GM06990 (cell line): Measurements from ENCODE around the gene ERVK3-1.

ENCODE experiments used
- DNase-seq: peaks from one replicate; pipeline ENCODE4 v3.0.0-alpha.2; 2011; ENCODE audit not compliant: insufficient read length; ENCODE audit errors: extremely low read depth
- H3K27me3 ChIP-seq: replicated peaks from 2 replicates; pipeline ENCODE4 v1.6.0; 2011; ENCODE audit warnings: low read length; ENCODE audit not compliant: control insufficient read depth, insufficient read depth
- H3K36me3 ChIP-seq: 2 replicates; pipeline ENCODE4 v1.5.1; 2011; ENCODE audit warnings: low read length; ENCODE audit not compliant: control insufficient read depth, insufficient read depth
- H3K4me3 ChIP-seq: replicated peaks from 2 replicates; pipeline ENCODE4 v1.5.1; 2011; ENCODE audit warnings: low read depth, mild to moderate bottlenecking, control low read depth, low read length
- CTCF ChIP-seq: IDR thresholded peaks from 2 replicates; pipeline ENCODE4 v1.5.1; 2011; ENCODE audit warnings: low read length, control low read depth, mild to moderate bottlenecking, inconsistent platforms; ENCODE audit not compliant: insufficient read depth, poor library complexity, severe bottlenecking

The ERVK3-1 gene

GRCh38 chr19:58353717-58354477 is 48.7 kb downstream of the ERVK3-1 start:
- DNase-seq: no peak
- no peaks in the 10 kb centered on the region for H3K27me3 ChIP-seq
- no peak for TF ChIP-seq CTCF
- no peak overlapping the region for H3K4me3 ChIP-seq
- peaks cover 2% of the 10 kb centered on the region for H3K36me3 ChIP-seq

GRCh38 chr19:58354478-58355030 is 49.4 kb downstream of the ERVK3-1 start:
- TF ChIP-seq CTCF: no peak
- DNase-seq: no peak
- Histone ChIP-seq H3K27me3 (no peaks in the 10 kb centered on the region), H3K36me3 (peaks cover 2% of the 10 kb centered on the region), H3K4me3 (no peak overlapping the region)

- TF ChIP-seq CTCF: no peak
- Histone ChIP-seq H3K36me3 (peaks cover 2% of the 10 kb centered on the region), H3K27me3 (no peaks in the 10 kb centered on the region), H3K4me3 (no peak overlapping the region)
- no peak for DNase-seq
Observed at GRCh38 chr19:58355215-58355796, 50.1 kb downstream of the ERVK3-1 start.

GRCh38 chr19:58355908-58356765 is 51.0 kb downstream of the ERVK3-1 start:
- TF ChIP-seq CTCF: no peak
- peak; percentile 58 for DNase-seq
- H3K27me3 ChIP-seq: no peaks in the 10 kb centered on the region
- no peak overlapping the region for H3K4me3 ChIP-seq
- H3K36me3 ChIP-seq: no peaks in the 10 kb centered on the region; the same call in none of the 2 replicates

- H3K27me3 ChIP-seq: no peaks in the 10 kb centered on the region
- H3K36me3 ChIP-seq: no peaks in the 10 kb centered on the region; the same call in none of the 2 replicates
- no peak for TF ChIP-seq CTCF
- DNase-seq: no peak
- H3K4me3 ChIP-seq: no peak overlapping the region
Observed at GRCh38 chr19:58356766-58357480, 51.7 kb downstream of the ERVK3-1 start.
